Measurements from ENCODE around the gene CSAD.
"Not testable (repeated sequence)": the region's sequence is repeated elsewhere in the genome, so short reads cannot be mapped to it uniquely, and the experiment has no call there.

CSAD gene

DNA sequence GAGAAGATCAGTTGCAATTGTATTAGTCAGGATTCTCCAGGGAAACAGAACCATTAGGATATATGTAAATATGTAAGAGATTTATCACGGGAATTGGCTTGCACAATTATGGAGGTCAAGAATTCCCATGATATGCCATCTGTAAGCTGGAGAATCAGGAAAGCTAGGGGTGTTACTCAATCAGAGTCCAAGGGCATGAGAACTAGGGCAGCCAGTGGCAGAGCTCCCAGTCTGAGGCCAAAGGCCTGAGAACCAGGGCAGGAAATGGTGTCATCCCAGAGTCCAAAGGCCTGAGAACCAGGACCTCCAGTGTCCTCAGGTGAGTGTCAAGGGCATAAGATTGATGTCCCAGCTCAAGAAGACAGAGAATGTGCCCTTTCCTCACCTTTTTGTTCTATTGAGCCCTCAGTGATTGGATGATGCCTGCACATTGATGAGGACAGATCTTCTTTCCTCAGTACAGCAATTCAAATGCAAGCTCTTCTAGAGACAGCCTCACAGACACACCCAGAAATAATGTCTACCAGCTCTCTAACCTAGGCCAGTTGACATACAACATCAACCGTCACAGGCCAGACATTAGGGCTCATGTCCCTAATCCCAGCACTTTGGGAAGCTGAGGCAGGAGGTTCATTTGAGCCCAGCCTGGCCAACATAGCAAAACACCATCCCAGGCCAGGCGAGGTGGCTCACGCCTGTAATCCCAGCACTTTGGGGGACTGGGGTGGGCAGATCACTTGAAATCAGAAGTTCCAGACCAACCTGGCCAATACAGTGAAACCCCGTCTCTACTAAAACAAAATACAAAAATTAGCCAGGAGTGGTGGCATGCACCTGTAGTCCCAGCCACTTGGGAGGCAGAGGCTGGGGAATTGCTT lies 35.1 kb downstream of the CSAD start:
- DNase-seq (ENCODE audit: low spot score): no peak

DNA sequence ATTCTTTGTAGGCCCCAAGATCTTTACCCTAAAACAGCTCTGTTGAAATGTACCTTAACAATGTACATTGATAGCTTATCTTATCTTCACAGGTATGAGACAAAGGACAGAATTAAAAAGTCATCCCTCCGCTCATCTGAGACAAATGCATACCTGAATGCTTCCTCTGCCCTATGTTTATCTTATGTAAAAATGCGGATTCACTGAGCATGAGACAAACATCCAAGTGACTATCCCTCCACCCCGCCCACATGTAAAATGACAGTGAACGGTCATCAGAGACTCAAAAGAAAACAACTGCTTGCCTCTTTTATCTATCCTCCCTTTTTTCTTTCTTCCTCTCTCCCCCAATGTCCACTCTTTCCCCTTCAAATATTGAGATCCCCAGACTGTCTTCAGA lies 37.4 kb downstream of the CSAD start:
- no peak for DNase-seq (ENCODE audit: low spot score)

DNA sequence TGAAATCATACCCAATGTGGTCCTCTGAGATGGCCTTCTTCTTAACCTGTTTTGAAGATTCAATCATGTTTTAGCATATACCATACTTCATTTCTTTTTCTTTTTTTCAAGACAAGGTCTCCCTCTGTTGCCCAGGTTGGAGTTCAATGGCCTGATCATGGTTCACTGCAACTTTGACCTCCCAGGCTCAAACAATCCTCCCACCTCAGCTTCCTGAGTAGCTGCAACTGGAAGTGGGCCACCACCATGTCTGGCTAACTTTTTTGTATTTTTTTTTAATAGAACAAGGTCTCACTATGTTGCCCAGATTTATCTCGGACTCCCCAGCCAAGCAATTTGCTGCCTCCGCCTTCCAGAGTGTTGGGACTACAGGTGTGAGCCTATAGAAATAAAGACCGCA lies 47.0 kb downstream of the CSAD start:
- DNase-seq (ENCODE audit: low spot score): no peak

DNA sequence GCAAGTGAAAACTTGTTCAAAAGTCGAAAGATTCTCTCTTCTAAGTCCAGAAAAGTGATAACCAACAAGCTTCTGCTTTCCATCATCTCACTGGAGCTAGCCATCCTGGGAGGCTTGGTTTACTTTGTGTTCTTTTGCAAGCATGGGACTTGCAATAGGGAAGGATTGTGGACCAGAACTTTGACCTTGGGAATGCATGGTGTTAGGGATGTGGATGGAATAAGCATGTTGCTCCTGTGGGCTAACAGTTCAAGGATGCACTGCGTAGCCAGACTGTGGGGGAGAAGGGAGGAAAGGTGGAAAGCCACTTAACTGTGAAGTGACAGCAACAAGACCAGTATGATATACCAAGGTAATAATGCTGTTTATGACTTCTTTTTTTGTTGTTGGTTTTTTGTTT lies 48.9 kb downstream of the CSAD start:
- DNase-seq (ENCODE audit: low spot score): no peak

DNA sequence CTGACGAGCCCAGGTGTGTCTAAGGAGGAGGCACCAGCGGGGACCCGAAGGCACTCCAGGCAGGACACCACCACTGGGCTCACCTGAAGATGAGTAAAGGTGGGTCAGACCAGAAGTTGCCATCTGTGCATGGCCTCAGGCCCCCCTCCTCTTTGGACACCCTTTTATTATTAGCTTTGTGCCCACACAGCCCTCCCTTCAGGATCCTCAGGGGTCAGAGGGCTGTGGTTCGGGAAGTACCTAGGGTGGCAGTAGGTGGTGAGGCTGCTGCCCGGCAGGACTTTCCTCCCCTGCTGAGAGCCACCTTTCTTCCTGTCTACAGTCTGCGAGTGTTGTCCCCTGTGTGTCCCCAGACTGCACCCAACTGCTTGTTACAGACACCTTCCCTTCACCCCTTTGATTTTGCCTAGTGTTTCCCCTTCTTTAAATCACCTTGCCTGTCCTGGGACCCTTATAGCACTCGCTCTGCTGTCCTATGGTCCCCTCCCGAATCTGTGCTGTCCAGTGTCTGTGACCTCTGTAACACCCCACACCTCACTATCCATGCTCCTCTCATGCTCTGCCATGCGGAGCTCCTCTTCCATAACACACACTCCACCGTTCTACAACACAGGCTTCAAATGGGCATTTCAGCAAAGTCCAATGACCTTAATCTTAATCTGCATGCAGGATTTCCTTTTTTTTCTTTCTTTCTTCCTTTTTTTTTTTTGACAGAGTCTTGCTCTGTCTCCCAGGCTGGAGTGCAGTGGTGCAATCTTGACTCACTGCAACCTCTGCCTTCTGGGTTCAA lies 51.8 kb downstream of the CSAD start:
- DNase-seq (ENCODE audit: low spot score): no peak

DNA sequence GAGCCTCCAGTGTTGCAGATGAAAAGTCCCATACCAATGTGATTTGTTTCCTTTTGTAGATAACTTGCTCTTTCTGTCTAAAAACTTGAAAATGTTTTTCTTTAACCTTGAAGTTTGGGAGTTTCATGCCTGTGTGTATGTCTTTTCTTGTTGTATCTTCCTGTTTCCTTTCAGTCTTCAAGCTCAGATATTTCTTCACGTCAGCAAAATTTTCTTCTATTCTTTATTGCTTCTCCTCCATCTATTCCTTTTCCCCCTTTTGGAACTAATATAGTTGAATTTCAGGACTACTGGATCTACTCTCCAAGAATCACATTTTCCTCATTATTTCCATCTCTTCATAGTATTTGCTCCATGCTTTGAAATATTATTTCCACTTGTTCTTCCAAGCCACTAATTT lies 53.6 kb downstream of the CSAD start:
- DNase-seq (ENCODE audit: low spot score): no peak

DNA sequence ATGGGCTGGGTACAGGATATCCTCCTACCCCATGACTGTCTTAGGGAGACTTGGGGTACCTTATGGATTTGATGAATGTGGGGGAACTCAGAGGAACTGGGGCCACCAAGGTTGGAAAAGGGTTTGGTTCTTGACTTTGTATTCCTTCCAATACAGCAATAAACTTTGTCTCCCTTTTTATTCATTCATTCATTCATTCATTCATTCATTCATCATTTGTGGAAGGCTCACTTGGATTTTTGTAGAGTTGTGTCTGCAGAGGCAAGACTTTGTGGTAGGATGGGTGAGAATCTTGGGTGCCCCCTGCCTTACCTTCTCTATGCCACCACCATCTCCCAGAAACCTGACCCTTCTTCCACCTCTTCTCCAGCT lies 56.4 kb downstream of the CSAD start:
- no peak for DNase-seq (ENCODE audit: low spot score)

DNA sequence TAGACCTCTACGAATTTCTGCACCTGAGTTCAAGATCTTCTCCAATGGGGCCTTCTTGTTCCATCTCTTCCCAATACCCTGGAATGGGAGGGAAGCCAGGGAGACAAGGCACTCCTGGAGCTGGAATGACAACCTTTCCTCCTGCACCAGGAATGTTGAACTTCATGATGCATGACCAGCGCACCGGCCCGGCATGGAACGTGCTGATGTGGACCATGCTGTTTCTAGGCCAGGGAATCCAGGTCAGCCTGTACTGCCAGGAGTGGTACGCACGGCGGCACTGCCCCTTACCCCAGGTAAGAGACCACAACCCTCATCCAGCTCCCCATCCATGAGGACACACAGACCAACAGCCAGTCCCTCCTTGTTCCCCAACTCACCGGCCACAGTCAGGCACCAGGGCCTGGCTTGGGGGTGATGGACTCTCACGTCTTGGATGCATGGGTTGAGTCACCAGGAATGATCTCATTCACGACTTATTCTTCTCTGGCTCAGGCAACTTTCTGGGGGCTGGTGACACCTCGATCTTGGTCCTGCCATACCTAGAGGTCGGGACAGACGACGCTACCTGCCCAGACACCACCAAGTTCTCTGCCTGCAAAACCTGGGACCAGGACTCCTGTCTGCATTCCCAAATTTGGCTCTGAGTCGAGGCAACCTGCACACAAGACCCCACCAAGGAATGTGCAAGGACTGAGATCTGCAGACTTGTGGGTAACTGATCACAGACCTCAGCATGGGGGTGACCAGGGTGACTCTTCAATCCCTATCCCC lies 57.0 kb downstream of the CSAD start:
- no peak for DNase-seq (ENCODE audit: low spot score)

DNA sequence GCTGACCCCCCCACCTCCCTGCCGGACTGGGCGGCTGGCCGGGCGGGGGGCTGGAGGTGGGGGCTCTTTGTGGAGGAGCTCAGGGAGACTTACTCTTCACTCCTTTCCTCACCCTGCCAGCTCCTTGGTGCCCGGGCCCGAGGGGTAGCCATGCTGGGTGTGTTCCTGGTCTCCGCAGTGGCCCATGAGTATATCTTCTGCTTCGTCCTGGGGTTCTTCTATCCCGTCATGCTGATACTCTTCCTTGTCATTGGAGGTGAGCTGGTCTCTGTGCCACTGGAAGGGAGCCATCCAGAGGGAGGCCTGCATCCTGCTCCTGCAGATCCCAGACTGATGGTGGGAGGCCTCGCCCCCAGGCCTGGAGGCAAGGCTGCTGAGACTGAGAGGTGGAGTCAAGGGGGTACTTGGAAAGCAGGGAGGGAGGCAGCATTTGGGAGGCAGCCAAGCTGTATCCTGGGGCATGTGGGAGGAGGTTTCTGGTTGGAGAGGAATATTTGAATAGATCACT lies 57.7 kb downstream of the CSAD start:
- no peak for DNase-seq (ENCODE audit: low spot score)

DNA sequence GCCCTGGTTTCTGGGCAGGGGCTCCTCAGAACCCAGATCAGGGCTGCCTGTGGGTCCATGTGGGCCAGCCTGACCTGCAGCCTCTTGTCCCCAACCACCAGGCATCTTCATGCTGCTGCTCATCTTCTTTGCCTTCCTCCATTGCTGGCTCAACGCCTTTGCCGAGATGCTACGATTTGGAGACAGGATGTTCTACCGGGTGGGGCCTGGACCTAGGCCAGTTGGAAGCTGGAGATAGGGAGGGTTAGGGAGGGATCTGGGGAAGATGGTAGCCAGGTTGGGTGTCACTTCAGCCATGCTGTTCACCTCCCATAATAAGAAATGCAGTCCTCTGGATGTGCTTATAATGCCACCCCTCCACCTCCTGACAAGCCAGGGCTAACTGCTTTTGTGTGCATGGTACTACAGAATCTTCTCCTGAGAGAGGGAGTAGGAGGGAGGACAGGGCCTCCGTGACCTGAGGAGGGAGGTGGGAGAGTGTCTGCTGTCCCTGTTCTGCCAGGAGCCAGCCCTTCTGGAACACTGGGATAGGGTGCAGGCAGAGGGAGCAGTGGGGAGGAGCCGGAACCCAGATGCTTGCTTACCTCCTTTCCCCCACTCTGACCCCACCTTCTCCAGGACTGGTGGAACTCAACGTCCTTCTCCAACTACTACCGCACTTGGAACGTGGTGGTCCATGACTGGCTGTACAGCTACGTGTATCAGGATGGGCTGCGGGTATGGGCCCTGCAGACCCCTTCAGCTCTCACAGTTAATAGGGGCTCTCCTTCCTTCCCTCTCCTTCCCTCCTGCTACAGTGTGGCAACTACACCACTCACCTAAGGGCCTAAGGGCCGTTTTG lies 59.8 kb downstream of the CSAD start:
- no peak for DNase-seq (ENCODE audit: low spot score)

DNA sequence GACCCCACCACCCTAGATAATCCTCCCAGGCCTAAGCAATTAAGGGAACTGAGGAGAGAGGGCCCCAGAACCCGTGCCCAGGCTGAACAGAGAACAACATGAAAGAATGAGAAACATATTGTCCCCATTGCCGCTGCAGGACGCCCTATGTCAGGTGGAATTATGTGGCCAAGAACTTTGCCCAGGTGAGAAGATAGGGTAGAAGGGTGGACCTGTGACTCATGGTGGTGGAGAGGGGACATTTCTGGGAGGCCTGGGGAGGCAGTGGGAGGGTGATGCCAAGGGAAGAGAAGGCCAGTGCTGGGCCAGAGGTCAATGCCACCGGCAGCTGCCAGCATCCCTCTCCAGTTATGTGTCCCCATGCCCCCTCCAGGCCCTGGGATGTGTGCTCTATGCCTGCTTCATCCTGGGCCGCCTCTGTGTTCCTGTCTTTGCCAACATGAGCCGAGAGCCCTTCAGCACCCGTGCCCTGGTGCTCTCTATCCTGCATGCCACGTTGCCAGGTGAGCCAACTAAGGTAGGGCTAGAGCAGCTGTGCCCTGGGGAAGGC lies 61.9 kb downstream of the CSAD start:
- DNase-seq (ENCODE audit: low spot score): no peak

DNA sequence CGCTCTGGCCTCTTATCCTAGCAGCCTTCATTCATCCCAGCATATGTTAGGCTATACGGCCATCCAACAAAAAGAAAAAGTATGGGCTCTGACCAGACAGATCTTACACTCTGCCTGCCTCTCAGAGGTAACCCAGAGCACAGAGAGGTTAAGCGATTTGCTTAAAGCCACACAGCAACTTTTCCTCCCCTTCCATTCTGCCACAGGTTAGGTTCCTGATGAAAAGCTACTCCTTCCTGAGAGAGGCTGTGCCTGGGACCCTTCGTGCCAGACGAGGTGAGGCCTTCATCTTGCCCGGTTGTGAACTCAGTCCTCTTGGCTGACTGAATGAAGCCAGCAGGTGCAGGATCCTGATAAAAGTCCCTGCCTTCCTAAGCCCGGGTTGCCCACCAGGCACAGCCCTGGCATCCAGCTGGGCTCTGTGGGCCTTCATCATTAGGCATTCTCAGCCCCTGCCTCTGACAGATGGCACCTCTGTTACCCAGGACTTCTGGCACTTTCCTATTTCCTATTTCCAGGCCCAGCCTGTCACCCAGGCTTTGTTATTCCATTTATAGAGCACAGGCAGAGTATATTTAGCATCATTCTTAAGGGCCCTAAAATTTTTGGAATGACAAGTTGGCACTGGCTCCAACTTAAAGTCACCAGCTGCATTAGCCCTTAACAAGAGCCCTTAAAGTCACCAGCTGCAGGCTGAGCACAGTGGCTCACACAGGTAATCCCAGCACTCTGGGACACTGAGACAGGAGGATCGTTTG lies 64.7 kb downstream of the CSAD start:
- no peak for DNase-seq (ENCODE audit: low spot score)

DNA sequence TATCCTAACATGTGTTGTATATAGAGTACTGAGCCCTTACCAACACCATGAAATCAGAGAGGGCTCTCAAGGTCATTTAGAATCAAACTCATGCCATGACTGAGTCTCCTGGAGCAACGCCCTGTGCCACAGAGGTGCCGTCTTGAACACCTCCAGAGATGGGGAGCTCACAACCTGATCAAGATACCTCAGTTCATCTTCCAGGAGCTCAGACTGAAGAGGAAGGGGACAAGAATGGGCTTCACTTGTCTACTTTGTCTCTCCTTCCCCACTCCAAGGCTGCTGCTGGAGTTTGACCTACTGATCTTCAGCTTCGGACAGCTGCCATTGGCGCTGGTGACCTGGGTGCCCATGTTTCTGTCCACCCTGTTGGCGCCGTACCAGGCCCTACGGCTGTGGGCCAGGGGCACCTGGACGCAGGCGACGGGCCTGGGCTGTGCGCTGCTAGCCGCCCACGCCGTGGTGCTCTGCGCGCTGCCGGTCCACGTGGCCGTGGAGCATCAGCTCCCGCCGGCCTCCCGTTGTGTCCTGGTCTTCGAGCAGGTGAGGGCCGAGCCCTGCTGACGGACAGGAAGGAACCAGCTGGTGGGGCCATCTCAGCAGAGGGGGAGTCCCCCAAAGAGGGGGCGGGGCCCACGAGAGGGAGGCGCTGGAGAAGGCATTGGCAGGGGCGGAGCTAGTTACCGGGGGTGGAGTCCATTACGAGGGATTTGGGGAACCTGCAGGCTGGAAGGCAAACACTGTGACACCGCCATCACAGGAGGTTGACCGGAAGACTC lies 65.4 kb downstream of the CSAD start:
- no peak for DNase-seq (ENCODE audit: low spot score)

DNA sequence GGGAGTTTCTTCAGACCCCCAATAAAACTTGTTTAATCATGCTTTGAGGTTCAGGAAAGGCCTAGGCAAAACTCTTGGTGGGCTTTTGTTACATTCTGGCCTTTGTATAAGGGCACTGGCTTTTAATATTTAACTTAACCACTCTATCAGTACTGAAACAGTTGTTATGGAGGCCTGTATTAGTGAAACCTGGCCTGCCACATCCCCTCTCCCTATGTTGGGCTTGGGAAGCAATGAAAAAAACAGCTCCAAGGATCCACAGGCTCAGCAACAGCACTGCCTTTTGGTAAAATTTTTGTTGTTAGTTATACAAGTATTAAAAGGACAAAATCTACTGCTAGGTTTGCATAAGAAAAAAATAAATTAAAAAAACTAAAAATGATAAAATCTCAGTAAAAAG lies 66.8 kb downstream of the CSAD start:
- no peak for DNase-seq (ENCODE audit: low spot score)

DNA sequence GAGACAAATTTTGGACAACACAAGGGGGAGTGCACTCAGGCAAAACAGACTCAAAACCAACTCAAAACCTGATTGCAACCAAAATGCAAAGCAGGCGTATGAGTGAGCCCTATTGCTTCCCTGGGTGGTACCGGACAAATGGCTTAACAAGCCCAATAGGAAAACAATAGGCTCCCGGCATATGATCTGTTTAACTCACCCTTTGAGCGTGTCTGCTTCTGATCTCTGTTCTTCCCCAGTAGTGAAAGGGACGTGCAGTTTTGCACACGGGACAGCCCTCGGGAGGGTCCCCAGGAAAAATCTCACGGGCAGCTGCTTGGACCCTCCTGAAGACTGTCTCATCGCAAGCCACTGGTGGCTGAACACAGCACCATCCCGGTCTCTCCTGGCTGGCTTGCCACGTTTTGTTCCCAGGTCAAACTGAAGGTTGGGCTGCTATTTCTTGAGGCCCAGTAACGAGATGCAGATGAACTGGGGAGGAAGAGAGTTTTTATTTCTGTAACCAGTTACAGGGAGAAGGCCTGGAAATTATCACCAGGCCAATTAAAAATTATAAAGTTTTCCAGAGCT lies 67.5 kb downstream of the CSAD start:
- no peak for DNase-seq (ENCODE audit: low spot score)

DNA sequence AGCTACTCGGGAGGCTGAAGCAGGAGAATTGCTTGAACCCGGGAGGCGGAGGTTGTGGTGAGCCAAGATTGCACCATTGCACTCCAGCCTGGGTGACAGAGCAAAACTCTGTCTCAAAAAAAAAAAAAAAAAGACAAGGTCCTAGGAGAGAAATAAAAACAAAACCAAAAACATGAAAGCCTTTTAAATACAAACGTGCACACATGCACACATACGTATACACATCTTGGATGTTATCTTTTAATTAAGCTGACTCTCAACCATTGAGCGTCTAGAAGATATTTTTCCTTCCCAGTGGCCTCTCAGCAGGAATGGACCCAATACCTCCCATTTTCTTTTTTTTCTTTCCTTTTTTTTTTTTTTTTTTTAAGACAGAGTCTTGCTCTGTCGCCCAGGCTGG lies 68.3 kb downstream of the CSAD start:
- DNase-seq (ENCODE audit: low spot score): not testable (repeated sequence)
